Fibroblast of pulmonary artery (primary cell): ENCODE measurements around the gene NPY4R2.
"Not testable (repeated sequence)": the region's sequence is repeated elsewhere in the genome, so short reads cannot be mapped to it uniquely, and the experiment has no call there.

Source experiments
- DNase-seq: peaks from one replicate; pipeline ENCODE4 v3.0.0-alpha.2; 2010; ENCODE audit warnings: low read depth
- H3K4me3 ChIP-seq: replicated peaks from 2 replicates; pipeline ENCODE4 v1.5.1; 2011; ENCODE audit warnings: low read depth, mild to moderate bottlenecking, control low read depth, low read length, moderate library complexity

The NPY4R2 gene, protein sequence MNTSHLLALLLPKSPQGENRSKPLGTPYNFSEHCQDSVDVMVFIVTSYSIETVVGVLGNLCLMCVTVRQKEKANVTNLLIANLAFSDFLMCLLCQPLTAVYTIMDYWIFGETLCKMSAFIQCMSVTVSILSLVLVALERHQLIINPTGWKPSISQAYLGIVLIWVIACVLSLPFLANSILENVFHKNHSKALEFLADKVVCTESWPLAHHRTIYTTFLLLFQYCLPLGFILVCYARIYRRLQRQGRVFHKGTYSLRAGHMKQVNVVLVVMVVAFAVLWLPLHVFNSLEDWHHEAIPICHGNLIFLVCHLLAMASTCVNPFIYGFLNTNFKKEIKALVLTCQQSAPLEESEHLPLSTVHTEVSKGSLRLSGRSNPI

DNA sequence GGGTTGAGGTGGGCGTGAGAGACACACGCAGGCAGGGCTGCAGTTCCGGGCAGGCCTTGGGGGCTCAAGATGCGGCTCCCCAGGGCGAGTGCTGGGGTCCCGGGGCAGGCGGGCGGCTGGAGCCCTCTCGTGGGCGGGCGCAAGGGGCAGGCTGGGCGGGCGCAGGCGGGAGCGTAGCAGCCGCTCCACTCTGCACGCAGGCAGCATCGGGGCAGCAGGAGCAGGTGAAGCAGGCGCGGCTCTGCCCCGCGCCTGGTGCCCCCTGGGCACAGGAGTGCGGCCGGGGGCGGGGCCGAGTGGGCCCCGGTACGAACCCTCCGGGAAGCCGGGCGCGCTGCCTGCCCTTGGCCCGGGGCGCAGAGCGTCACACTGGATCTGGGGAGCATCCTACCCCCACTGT is at the start of gene NPY4R2:
NPY4R2 (plus strand) TSS at position 188 of the 400 bp plus-strand sequence. CDS start 3,326 bp downstream, outside the sequence.
- not testable (repeated sequence) for DNase-seq, H3K4me3 ChIP-seq

DNA sequence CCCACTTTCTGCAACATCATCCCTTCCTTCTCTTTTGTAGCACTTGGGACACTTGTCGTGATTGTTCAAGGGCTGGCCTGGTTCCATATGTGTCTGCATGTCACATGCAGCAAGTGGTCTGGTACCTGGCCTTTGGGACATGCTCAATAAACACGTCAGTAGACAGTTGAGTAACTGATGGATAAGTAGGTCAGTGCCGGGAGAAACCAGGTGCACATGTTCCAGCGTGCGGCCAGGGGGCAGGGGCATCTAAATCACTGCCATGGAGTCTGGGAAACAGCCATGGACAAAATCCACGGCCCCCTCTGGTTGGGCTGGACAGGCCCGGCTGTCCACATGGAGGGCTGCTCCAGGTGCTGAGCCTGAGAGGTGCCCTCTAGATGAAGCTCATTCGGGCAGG is 47.6 kb upstream of the NPY4R2 start:
- DNase-seq, H3K4me3 ChIP-seq: not testable (repeated sequence)

DNA sequence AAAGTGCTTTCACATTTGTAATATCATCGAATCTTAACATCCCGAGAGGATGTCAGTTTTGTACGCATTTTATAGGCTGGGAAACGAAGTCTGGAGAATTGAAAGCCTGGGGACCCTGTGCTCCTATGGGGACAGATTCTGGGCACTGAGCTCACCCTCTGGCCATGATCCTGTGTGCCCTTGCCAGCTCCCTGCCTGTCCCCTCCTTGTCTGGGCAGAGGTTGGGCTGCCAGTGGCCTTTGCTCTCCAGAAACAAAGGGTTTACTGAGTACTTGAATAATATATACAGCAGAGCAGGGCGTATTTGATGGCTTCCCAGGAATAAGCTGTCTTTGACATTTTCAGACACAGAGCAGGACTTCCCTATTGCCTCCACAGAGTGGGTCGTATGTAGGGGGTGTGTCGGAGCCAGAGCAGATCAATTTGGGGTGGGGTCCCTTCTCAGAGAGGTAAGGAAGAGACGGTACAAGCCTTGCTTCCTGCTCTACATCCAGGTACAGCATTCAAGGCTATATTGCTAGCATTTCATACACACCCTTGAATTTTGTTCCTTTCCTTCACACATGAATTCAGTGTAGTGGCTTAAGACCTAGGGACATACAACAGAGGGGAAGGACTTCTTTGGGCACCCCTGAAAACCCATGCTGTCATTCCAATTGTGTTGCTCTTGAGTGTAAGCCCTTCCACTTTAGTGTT is 46.8 kb upstream of the NPY4R2 start:
- H3K4me3 ChIP-seq, DNase-seq: not testable (repeated sequence)

DNA sequence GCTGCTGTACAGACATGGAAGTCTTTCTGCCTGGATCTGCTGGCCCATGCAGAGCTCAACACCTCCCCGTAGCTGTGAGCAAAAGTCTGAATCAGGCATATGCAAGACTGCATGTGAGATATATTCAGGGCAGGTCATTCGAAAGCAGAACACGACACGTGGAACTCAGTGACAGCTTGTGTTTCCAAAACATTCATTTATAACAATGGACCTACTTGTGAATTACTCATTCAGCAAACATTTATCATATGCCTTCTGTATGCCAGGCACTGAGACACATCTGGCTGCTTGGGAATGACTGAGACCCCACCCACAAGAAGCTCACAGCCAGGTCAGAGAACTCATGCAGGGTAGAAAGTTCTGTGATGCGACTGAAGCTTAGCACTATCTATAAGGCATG is 46.2 kb upstream of the NPY4R2 start:
- not testable (repeated sequence) for DNase-seq, H3K4me3 ChIP-seq

DNA sequence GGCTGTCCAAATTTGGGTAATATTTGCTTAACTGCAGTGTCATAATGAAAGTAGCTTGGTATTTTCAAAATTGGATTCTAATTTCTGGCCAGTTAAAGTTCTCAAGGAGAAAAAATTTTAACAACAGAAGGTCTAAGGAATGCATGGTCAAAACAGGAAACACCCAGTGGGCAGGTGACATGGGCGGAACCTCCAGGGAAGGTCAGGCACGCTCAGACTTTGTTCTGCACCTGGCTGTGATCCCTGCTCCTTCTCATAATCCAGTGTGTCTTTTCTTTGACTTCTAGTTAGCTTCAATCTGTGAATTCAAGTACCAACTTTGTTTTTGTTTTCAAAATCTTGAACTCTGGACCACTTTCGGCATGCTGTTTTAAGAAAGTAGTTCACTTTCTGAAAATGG is 34.2 kb upstream of the NPY4R2 start:
- not testable (repeated sequence) for DNase-seq, H3K4me3 ChIP-seq

DNA sequence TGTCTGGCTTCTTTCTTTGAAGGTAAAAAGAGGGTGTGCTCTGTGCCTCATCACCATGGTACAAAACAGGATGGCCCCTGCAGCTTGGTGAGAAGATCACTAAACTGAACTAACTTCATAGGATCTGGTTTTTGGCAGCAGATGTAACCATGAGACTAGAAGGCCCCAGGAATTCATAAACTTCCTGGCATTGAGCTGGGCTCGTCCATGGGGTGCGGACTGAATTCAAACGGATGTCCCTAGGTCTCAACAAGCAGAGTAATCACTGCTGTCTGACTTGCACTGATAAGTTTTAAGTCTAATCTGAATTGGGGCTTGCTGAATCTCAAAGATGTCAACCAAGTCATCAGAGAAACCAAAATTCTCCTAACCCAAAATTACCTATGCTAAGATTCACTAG is 33.5 kb upstream of the NPY4R2 start:
- DNase-seq: not testable (repeated sequence)

DNA sequence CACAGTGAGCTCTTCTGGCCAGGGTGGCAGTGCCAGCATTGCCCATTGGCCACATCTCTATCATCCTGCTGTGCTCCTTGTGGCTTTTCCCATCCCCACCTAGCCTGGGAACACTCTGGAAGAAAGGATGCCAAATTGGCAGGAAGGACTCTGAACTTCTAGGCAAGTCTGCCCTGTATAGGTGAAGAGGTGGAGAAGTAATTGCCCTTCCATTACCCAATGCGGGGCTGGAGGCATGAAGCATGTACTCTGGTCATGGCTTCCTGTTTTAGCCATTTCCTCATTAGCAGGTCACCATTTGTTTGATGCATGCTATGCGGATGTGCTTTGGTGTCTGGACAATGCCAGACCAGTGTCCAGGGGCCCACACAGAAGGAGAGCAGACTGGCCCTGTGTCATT is 32.1 kb upstream of the NPY4R2 start:
- H3K4me3 ChIP-seq, DNase-seq: not testable (repeated sequence)

More for the DNA sequence above, 33.5 kb upstream of the NPY4R2 start:
- not testable (repeated sequence) for H3K4me3 ChIP-seq

DNA sequence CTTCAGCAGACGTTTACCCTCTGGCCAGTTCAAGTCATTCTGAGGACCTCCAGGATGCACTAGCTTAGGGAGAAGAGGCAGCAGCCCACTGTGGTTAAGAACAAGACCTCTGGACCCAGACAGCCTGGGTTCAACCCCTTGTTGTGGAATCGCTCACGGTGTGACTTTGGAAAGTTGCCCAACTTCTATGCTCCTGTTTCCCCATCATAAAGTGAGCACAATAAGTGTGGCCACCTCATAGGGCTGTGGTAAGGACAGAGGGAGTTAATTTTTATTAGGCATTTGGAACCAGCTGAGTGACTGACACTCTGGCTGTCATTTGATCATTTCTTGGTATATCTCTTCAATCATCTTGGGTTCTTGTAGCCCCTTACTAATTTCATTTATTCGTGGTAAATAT is 31.6 kb upstream of the NPY4R2 start:
- H3K4me3 ChIP-seq, DNase-seq: not testable (repeated sequence)

DNA sequence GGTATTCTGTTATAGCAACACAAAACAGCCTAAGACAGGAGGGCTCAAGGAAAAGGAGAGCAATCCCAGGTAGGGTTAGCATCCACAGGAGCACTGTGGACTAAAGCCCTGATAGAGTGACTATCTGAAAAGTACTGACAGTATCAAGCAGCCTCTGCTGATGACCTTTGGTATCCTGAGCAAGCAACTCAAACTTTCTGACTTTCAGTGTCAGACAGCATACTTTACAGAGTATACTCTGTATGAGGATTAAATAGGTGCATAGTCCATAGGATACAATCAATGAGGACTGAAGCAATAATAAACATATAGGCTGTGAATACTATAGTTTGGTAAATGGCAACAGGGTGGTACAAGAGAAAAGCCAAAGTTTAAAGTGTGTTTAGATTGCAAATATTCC is 27.7 kb upstream of the NPY4R2 start:
- not testable (repeated sequence) for DNase-seq, H3K4me3 ChIP-seq

DNA sequence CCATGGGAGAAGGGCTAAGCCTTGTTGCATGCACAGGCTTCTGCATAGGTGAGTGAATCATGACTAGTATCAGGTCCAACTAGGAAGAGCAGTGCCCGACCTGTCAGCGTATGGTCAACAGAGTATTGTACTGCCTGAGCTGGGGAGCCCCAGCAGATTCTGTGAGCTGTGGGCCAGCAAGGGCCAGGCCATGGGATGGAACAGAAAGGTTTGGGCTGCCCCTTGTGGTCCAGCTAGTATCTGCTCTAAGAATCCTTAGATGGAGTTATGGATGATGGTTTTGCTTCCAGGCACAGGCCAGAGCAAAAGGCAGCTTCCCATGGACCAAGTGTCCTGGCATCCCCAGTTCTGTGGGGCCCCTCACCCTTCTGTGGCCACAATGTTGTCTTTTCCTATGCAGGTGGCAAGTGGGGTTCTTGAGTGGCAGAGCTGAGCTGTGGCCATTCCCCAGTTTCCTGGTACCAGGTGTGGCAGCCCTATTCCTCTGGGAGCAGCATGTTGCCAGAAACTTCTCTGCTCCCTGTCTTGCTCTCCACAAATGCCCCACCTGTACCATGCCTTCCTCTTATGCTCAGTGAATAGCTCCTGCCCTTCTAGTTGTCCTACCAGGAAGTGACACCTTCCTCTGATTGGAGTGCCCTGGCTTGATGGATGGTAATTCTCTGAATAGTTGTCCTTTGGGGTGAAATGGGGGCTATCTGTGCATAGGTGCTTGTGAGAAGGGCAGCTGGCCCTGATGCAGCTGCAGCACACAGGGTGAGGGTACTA is 25.8 kb upstream of the NPY4R2 start:
- not testable (repeated sequence) for DNase-seq, H3K4me3 ChIP-seq

DNA sequence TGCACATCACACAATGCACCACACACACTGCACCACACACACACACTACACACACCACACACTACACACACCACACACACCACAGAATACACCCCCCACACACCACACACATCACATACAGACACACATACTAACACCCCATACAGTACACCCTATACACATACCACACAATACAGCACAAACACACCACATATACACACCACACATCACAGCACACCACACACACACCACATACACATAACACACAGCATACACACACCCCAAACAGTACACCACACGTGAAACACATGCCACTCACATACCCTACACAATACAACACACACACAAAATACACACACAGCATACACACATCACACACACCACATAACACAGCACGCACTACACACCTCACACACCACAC is 23.9 kb upstream of the NPY4R2 start:
- not testable (repeated sequence) for H3K4me3 ChIP-seq, DNase-seq

DNA sequence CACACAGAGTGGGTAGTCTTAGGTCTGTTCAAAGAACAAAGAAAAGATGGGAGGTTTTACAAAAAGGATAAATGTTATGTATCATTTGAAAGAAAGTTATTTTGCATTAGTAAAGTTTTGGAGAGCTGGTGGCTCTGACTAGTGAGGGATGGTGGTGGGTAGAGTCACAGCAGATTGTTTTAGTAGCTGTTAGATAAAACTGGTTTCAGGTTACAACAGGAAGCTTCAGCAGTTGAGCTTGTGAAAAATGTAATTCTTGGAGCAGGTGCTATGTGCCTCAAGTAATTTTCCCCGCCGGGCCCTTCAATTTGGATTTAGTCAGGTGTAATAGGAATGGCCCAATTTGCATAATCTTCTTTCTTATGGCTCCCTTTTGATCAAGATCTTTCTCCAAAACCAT is 20.6 kb upstream of the NPY4R2 start:
- not testable (repeated sequence) for H3K4me3 ChIP-seq, DNase-seq

DNA sequence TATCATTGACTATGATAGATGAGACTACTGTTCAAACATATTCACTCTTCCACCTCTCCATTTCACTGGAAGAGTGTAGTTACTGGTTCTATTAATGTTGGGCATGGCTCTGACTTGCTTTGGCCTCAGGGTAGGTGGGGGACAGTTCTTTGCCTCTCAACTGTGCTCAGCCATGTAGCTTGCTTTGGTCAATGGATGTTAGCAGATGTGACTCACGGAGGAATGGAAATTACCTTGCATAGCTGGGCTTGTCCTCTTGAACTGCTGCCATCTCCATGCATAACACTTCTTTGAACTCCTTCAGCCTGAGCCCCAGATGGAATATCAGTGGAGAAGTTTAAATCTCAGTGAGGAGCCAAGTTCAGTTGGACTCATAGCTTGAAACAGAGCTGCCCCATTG is 9.1 kb upstream of the NPY4R2 start:
- not testable (repeated sequence) for DNase-seq, H3K4me3 ChIP-seq

DNA sequence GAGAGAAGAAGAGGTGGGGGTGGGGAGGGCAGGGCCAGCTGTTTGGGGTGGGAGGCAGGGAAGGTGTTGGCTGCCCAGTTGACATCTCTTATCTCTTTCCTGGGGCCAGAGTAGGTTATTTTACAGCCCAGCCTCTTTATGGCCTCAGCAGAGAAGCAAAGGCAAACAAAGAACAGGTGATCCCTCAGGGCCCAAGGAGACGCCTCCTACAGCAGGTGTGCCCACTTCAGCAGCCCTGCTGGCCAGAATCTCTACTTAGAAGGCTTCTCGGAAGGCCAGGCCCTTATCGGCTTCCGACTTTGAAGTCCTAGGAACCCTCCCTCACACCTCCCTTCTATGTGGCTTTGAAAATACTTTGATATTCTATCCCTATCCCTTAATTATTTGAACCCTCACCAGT is 8.0 kb upstream of the NPY4R2 start:
- not testable (repeated sequence) for H3K4me3 ChIP-seq, DNase-seq

DNA sequence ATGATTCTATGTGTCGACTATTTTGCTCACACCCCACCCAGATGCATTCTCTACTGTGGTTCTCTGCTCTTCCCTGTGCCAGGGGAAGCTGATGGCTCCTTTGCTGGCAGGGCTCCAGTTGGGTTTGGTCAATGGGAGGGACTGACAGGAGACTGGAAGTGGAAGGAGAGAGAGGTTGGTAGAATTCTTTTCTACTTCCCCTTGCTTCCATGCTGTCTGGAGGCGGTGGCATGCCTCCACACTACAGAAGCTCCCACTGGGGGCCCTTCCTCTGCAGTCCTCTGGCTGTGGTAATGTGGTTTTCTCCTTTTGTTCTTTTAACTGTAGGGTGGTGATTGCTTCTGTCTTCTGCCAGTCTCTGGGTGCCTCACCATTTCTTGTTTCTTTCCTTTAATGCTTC is 4.4 kb upstream of the NPY4R2 start:
- not testable (repeated sequence) for DNase-seq

DNA sequence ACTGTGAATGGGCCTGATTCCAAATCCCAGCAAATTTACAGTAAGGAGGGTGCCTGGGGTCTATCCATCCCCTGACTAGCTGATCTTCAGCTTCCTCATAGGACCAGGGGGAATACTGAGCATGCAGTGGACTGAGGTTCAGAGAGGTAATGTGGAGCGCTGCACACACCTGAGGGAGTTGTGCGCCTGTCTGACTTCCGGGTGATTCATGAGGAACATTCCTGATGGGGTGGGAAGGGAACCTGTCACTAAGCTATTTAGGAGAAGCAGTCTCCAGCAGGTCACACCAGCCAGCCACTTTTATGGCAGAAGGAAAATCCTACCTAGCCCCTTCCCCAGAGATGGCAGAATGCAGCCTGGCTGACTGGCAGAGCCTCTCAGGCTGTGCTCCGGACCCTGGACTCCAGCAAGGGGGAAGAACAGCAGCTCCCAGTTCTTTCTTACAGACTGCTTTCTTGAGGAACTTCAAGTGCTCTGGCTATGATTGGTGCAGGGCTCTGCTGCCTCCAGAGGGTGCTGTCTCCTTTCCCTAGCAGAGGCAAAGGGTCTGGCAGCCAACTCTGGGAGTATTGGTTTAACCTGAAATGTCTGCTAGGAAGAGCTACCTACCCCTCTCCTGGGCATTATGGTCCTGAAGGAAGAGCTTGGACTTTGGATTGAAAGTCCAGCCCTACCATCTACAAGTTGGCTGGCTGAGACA is 2.5 kb upstream of the NPY4R2 start:
- not testable (repeated sequence) for H3K4me3 ChIP-seq, DNase-seq

More for the DNA sequence above, 4.4 kb upstream of the NPY4R2 start:
- H3K4me3 ChIP-seq: not testable (repeated sequence)

DNA sequence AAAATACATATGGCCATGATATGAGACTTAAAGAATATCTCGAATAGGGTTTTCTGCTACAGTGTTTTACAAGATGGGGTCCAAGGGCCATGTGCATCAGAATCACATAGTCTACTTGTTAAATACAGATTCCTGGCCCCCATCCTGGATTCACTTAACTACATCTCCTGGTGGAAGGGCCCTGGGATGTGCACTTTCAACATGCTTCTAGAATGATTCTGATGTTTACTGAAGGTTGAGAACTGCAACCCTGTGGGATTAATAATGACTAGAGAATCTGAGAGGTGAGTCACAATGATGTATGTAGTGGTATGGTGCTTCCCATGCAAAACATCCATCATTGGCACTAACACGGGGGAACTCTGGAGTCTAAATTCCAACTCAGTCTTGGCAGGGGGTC is 2.1 kb downstream of the NPY4R2 start:
- DNase-seq, H3K4me3 ChIP-seq: not testable (repeated sequence)

DNA sequence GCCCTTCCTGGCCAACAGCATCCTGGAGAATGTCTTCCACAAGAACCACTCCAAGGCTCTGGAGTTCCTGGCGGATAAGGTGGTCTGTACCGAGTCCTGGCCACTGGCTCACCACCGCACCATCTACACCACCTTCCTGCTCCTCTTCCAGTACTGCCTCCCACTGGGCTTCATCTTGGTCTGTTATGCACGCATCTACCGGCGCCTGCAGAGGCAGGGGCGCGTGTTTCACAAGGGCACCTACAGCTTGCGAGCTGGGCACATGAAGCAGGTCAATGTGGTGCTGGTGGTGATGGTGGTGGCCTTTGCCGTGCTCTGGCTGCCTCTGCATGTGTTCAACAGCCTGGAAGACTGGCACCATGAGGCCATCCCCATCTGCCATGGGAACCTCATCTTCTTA is 4.0 kb downstream of the NPY4R2 start:
- not testable (repeated sequence) for DNase-seq, H3K4me3 ChIP-seq

DNA sequence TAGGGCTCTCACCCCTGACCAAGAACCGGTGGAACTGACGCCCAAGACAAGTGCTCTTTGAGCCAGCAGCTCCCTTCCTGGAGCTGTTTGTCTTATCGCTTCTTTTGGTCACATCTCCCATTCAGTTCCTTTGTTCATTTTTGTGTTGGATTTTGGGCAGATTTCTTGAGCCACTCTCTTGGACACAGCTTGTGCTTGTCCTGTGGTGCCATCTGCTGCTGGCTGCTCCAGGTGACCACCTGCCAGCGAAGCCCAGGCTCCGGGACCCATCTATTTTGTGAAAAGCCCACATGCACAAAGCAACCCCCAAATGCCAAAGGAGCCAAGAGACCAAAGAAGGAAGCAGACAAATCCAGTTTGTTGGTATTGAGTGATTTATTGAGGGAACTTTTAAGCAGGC is 6.2 kb downstream of the NPY4R2 start:
- not testable (repeated sequence) for DNase-seq, H3K4me3 ChIP-seq
